Esophagus muscularis mucosa (tissue), 4 donors: ENCODE results near the gene CTTNBP2. TPM values are rescaled to one million over a fixed set of nuclear protein-coding genes. Genes with fewer than 3 reads are reported as not detected.

Source experiments
- DNase-seq: peaks from one replicate; pipeline ENCODE4 v3.0.0-alpha.2; 2017; ENCODE audit errors: extremely low spot score
- H3K27ac ChIP-seq, 4 donors: fragments of 200-600 bp; sonication (generic); replicated peaks in 1 of 4; 1 replicate in 3 of 4; 2 replicates in 1 of 4; pipeline ENCODE4 v1.5.1; 2016 to 2019; ENCODE audit warnings: mild to moderate bottlenecking in 1 of 4
- H3K27me3 ChIP-seq, 4 donors: fragments of 200-600 bp; sonication (generic); one replicate each; pipeline versions ENCODE4 v1.5.1 to v1.6.0; 2016 to 2019
- H3K36me3 ChIP-seq, 4 donors: fragments of 200-600 bp; sonication (generic); one replicate each; pipeline ENCODE4 v1.5.1; 2016 to 2019
- H3K4me1 ChIP-seq, 4 donors: fragments of 200-600 bp; sonication (generic); one replicate each; pipeline ENCODE4 v1.5.1; 2016 to 2019
- H3K4me3 ChIP-seq, 4 donors: fragments of 200-600 bp; sonication (generic); 1 replicate in 2 of 4; 2 replicates in 2 of 4; pipeline ENCODE4 v1.5.1; 2016 to 2019; ENCODE audit warnings: mild to moderate bottlenecking in 4 of 4, moderate library complexity in 1 of 4
- H3K9me3 ChIP-seq, 4 donors: fragments of 200-600 bp; sonication (generic); 1 replicate in 3 of 4; 2 replicates in 1 of 4; pipeline ENCODE4 v1.5.1; 2016 to 2019
- EP300 ChIP-seq: sonication (generic); formaldehyde crosslinking; IDR thresholded peaks from one replicate; pipeline ENCODE4 v1.6.1; 2017; ENCODE audit warnings: antibody characterized with exemption
- POLR2A ChIP-seq: fragments of 450-650 bp; IDR thresholded peaks from one replicate; pipeline ENCODE4 v1.6.1; 2017; ENCODE audit warnings: antibody characterized with exemption, moderate library complexity, mild to moderate bottlenecking, low read depth
- POLR2AphosphoS5 ChIP-seq, 2 donors: sonication (generic); formaldehyde crosslinking; IDR thresholded peaks; one replicate each; pipeline ENCODE4 v1.6.1; 2017; ENCODE audit warnings: antibody characterized with exemption in 2 of 2
- WGBS: methylation state at CpG from one replicate; pipeline ENCODE4 v1.1.5; 2018; 5-methylcytosine and 5-hydroxymethylcytosine counted together
- intact Hi-C: fragments of 100-400 bp; cut with DNase I; formaldehyde crosslinking; loops from one replicate; pipeline ENCODE4 v1.15.1; 2023
- total RNA-seq, 4 donors: library from RNA; depleted of rRNA; stranded (reverse); fragments of >200 nt; gene quantifications; one replicate each; pipeline versions ENCODE4 v1.1.0 to v1.2.1, GENCODE V29; 2016
- TF ChIP-seq, protein P1 (sequence below), 3 experiments: fragments of 200-600 bp in 2 of 3; fragments of 450-650 bp in 1 of 3; sonication (generic) in 2 of 3; IDR thresholded peaks; one replicate each; pipeline ENCODE4 v1.5.1; 2017 to 2019; ENCODE audit warnings: antibody characterized with exemption in 3 of 3, mild to moderate bottlenecking in 2 of 3, moderate library complexity in 1 of 3

Gene CTTNBP2
- total RNA-seq, 4 donors from 2014 or later: 11.6 to 23.7 (median 13.7) TPM

GRCh38 chr7:117872561-117873309 is 506 bp downstream of the CTTNBP2 start:
- DNase-seq: no peak
- H3K27ac ChIP-seq: peak overlapping the region; percentile 86 to 89 (median 86)
- H3K4me1 ChIP-seq: peaks cover 7 to 50% (median 41%) of the 10 kb centered on the region in 4 donors
- intact Hi-C loops: loop anchor here (5.0 to 10.0 kb wide), 2 partner anchors 120 to 312 kb away; partner anchors contain the start of gene LSM8
- H3K36me3 ChIP-seq: no peaks in the 10 kb centered on the region
- 0% methylated on average over 14 of the region's 57 CpGs for WGBS
- no peak for TF ChIP-seq EP300
- TF ChIP-seq, protein P1, sequence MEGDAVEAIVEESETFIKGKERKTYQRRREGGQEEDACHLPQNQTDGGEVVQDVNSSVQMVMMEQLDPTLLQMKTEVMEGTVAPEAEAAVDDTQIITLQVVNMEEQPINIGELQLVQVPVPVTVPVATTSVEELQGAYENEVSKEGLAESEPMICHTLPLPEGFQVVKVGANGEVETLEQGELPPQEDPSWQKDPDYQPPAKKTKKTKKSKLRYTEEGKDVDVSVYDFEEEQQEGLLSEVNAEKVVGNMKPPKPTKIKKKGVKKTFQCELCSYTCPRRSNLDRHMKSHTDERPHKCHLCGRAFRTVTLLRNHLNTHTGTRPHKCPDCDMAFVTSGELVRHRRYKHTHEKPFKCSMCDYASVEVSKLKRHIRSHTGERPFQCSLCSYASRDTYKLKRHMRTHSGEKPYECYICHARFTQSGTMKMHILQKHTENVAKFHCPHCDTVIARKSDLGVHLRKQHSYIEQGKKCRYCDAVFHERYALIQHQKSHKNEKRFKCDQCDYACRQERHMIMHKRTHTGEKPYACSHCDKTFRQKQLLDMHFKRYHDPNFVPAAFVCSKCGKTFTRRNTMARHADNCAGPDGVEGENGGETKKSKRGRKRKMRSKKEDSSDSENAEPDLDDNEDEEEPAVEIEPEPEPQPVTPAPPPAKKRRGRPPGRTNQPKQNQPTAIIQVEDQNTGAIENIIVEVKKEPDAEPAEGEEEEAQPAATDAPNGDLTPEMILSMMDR (IDR thresholded peaks at IDR 0.05): peak in 2 of 3 experiments; percentile 10 to 11
- no peaks in the 10 kb centered on the region for H3K9me3 ChIP-seq
- H3K4me3 ChIP-seq: peak overlapping the region; percentile 73 to 98 (median 91)
- H3K27me3 ChIP-seq: no peaks in the 10 kb centered on the region

GRCh38 chr7:117871778-117872538 is 1.3 kb downstream of the CTTNBP2 start:
- Histone ChIP-seq H3K36me3 (no peaks in the 10 kb centered on the region), H3K27ac (peak overlapping the region; percentile 86 to 89 (median 86)), H3K9me3 (no peaks in the 10 kb centered on the region), H3K27me3 (no peaks in the 10 kb centered on the region), H3K4me3 (peak overlapping the region; percentile 73 to 98 (median 91)), H3K4me1 (peaks cover 7 to 55% (median 46%) of the 10 kb centered on the region in 4 donors)
- intact Hi-C loops: loop anchor here (5.0 to 10.0 kb wide), 2 partner anchors 120 to 313 kb away; partner anchors contain the start of gene LSM8
- 2% methylated on average over 18 of the region's 18 CpGs for WGBS
- no peak for TF ChIP-seq POLR2A
- peak in 1 of 2 donors; percentile 8 for TF ChIP-seq POLR2AphosphoS5 (IDR thresholded peaks at IDR 0.05)
- no peak for DNase-seq

GRCh38 chr7:117871401-117871777 is 1.9 kb downstream of the CTTNBP2 start:
- WGBS: 72% methylated on average over 4 of the region's 4 CpGs
- peak overlapping the region; percentile 73 to 98 (median 91) for H3K4me3 ChIP-seq

GRCh38 chr7:117870448-117871130 is 2.7 kb downstream of the CTTNBP2 start:
- no peaks in the 10 kb centered on the region for H3K36me3 ChIP-seq
- no peaks in the 10 kb centered on the region for H3K9me3 ChIP-seq
- H3K4me1 ChIP-seq: peaks cover 7 to 60% (median 51%) of the 10 kb centered on the region in 4 donors
- peak overlapping the region in 2 of 4 donors; percentile 24 to 98 for H3K4me3 ChIP-seq
- no peaks in the 10 kb centered on the region for H3K27me3 ChIP-seq
- TF ChIP-seq POLR2AphosphoS5 (IDR thresholded peaks at IDR 0.05) (no peak), EP300 (no peak), POLR2A (no peak)
- TF ChIP-seq, protein P1 (IDR thresholded peaks at IDR 0.05): no peak
- DNase-seq: no peak
- intact Hi-C loops: loop anchor here (5.0 to 10.0 kb wide), 2 partner anchors 118 to 314 kb away; partner anchors contain the start of gene LSM8
- WGBS: 51% methylated on average over 6 of the region's 6 CpGs
- peak overlapping the region in 3 of 4 donors; percentile 20 to 87 (median 20) for H3K27ac ChIP-seq

More at GRCh38 chr7:117871401-117871777, 1.9 kb downstream of the CTTNBP2 start:
- intact Hi-C loops: loop anchor here (5.0 to 10.0 kb wide), 2 partner anchors 119 to 313 kb away; partner anchors contain the start of gene LSM8
- no peak for DNase-seq
- no peaks in the 10 kb centered on the region for H3K36me3 ChIP-seq
- peaks cover 7 to 55% (median 51%) of the 10 kb centered on the region in 4 donors for H3K4me1 ChIP-seq
- TF ChIP-seq, protein P1 (IDR thresholded peaks at IDR 0.05): no peak
- no peak for TF ChIP-seq POLR2AphosphoS5 (IDR thresholded peaks at IDR 0.05)
- no peak for TF ChIP-seq EP300
- no peak for TF ChIP-seq POLR2A
- peak overlapping the region; percentile 86 to 89 (median 86) for H3K27ac ChIP-seq
- no peaks in the 10 kb centered on the region for H3K27me3 ChIP-seq
- no peaks in the 10 kb centered on the region for H3K9me3 ChIP-seq
